Activated naive CD4-positive, alpha-beta T cell treated with anti-CD3 and anti-CD28 coated beads, Interleukin-2, amount 10 ng/mL, durations not matched to agents 7 days and 5 days (primary cell): ENCODE results near the gene MGARP.

Experiments used
- CTCF ChIA-PET: fragments of 350-600 bp; sonication (Branson Sonifier 250); formaldehyde crosslinking; loops from one replicate; lab custom pipeline; 2021; ENCODE audit warnings: antibody characterized with exemption; lab: Charles Lee
- DNase-seq: peaks from one replicate; pipeline ENCODE4 v3.0.0-alpha.2; 2020
- H3K27ac Mint-ChIP-seq: one replicate; pipeline ENCODE4 v1.8.0; 2021; ENCODE audit warnings: mild to moderate bottlenecking, moderate library complexity, mixed read lengths
- H3K27me3 Mint-ChIP-seq: one replicate; pipeline ENCODE4 v1.8.0; 2021; ENCODE audit warnings: mild to moderate bottlenecking, mixed read lengths
- H3K36me3 Mint-ChIP-seq: one replicate; pipeline ENCODE4 v1.8.0; 2021; ENCODE audit warnings: mixed read lengths
- H3K4me1 Mint-ChIP-seq: one replicate; pipeline ENCODE4 v1.8.0; 2021; ENCODE audit warnings: mixed read lengths
- H3K4me3 Mint-ChIP-seq: one replicate; pipeline ENCODE4 v1.8.0; 2021; ENCODE audit warnings: mild to moderate bottlenecking, moderate library complexity, mixed read lengths
- H3K9me3 Mint-ChIP-seq: one replicate; pipeline ENCODE4 v1.8.0; 2021; ENCODE audit warnings: mixed read lengths

MGARP gene

GRCh38 chr4:139245590-139245989 lies 34.4 kb downstream of the MGARP start:
- Mint-ChIP-seq H3K4me1 (no peaks in the 10 kb centered on the region), H3K36me3 (no peaks in the 10 kb centered on the region), H3K4me3 (no peak overlapping the region), H3K9me3 (no peaks in the 10 kb centered on the region), H3K27me3 (no peaks in the 10 kb centered on the region), H3K27ac (no peak overlapping the region)
- no peak for DNase-seq
- CTCF ChIA-PET = no interaction called here

GRCh38 chr4:139243448-139244365 lies 36.3 kb downstream of the MGARP start:
- CTCF ChIA-PET = no interaction called here
- Mint-ChIP-seq H3K36me3 (no peaks in the 10 kb centered on the region), H3K27ac (no peak overlapping the region), H3K4me3 (no peak overlapping the region), H3K27me3 (no peaks in the 10 kb centered on the region), H3K9me3 (no peaks in the 10 kb centered on the region), H3K4me1 (no peaks in the 10 kb centered on the region)
- no peak for DNase-seq

- Mint-ChIP-seq H3K4me1 (no peaks in the 10 kb centered on the region), H3K36me3 (no peaks in the 10 kb centered on the region), H3K4me3 (no peak overlapping the region), H3K27me3 (no peaks in the 10 kb centered on the region), H3K9me3 (no peaks in the 10 kb centered on the region), H3K27ac (no peak overlapping the region)
- no peak for DNase-seq
- CTCF ChIA-PET = no interaction called here
Observed at GRCh38 chr4:139242511-139243051, 37.4 kb downstream of the MGARP start.

- CTCF ChIA-PET = no interaction called here
- Mint-ChIP-seq H3K27me3 (no peaks in the 10 kb centered on the region), H3K36me3 (no peaks in the 10 kb centered on the region), H3K4me3 (no peak overlapping the region), H3K27ac (no peak overlapping the region), H3K4me1 (no peaks in the 10 kb centered on the region), H3K9me3 (no peaks in the 10 kb centered on the region)
- DNase-seq = no peak
Observed at GRCh38 chr4:139241784-139242151, 38.3 kb downstream of the MGARP start.

GRCh38 chr4:139241086-139241783 lies 38.8 kb downstream of the MGARP start:
- H3K9me3 Mint-ChIP-seq = no peaks in the 10 kb centered on the region
- CTCF ChIA-PET = no interaction called here
- H3K27ac Mint-ChIP-seq = no peak overlapping the region
- H3K36me3 Mint-ChIP-seq = no peaks in the 10 kb centered on the region
- no peaks in the 10 kb centered on the region for H3K4me1 Mint-ChIP-seq
- no peaks in the 10 kb centered on the region for H3K27me3 Mint-ChIP-seq
- H3K4me3 Mint-ChIP-seq = no peak overlapping the region
- DNase-seq = no peak

GRCh38 chr4:139239127-139239772 lies 40.8 kb downstream of the MGARP start:
- Mint-ChIP-seq H3K36me3 (no peaks in the 10 kb centered on the region), H3K9me3 (no peaks in the 10 kb centered on the region), H3K4me3 (no peak overlapping the region), H3K27me3 (no peaks in the 10 kb centered on the region), H3K27ac (no peak overlapping the region), H3K4me1 (no peaks in the 10 kb centered on the region)
- no peak for DNase-seq
- CTCF ChIA-PET = interaction anchor here (1.2 kb wide), 1 partner anchor 11 kb away, joined by 3 read pairs; no protein-coding TSS in a partner anchor

- Mint-ChIP-seq H3K9me3 (no peaks in the 10 kb centered on the region), H3K27ac (no peak overlapping the region), H3K4me1 (peaks cover 2% of the 10 kb centered on the region), H3K4me3 (no peak overlapping the region), H3K36me3 (no peaks in the 10 kb centered on the region), H3K27me3 (no peaks in the 10 kb centered on the region)
- no peak for DNase-seq
- CTCF ChIA-PET = interaction anchor here (5.0 kb wide), 1 partner anchor 62 kb away, joined by 18 read pairs; no protein-coding TSS in a partner anchor
Observed at GRCh38 chr4:139234253-139234652, 45.8 kb downstream of the MGARP start.

GRCh38 chr4:139229534-139230039 lies 50.4 kb downstream of the MGARP start:
- H3K27me3 Mint-ChIP-seq = no peaks in the 10 kb centered on the region
- DNase-seq = no peak
- CTCF ChIA-PET = interaction anchor here (1.7 to 2.0 kb wide), 2 partner anchors 40 to 62 kb away, joined by 4 to 5 read pairs; no protein-coding TSS in a partner anchor
- no peak overlapping the region for H3K4me3 Mint-ChIP-seq
- peaks cover 3% of the 10 kb centered on the region for H3K4me1 Mint-ChIP-seq
- H3K27ac Mint-ChIP-seq = no peak overlapping the region
- no peaks in the 10 kb centered on the region for H3K36me3 Mint-ChIP-seq
- H3K9me3 Mint-ChIP-seq = no peaks in the 10 kb centered on the region

GRCh38 chr4:139227729-139228404 lies 52.2 kb downstream of the MGARP start:
- peak; percentile 42 for DNase-seq
- Mint-ChIP-seq H3K36me3 (no peaks in the 10 kb centered on the region), H3K9me3 (no peaks in the 10 kb centered on the region), H3K27ac (no peak overlapping the region), H3K4me1 (peaks cover 11% of the 10 kb centered on the region), H3K4me3 (no peak overlapping the region), H3K27me3 (no peaks in the 10 kb centered on the region)
- CTCF ChIA-PET = interaction anchor here (0.6 to 2.0 kb wide), 16 partner anchors 9 to 197 kb away, joined by 3 to 6 read pairs (median 4); no protein-coding TSS in a partner anchor

- Mint-ChIP-seq H3K9me3 (no peaks in the 10 kb centered on the region), H3K36me3 (no peaks in the 10 kb centered on the region), H3K27ac (no peak overlapping the region), H3K27me3 (no peaks in the 10 kb centered on the region), H3K4me3 (no peak overlapping the region), H3K4me1 (peaks cover 18% of the 10 kb centered on the region)
- DNase-seq = no peak
- CTCF ChIA-PET = interaction anchor here (1.1 to 1.5 kb wide), 3 partner anchors 43 to 434 kb away, joined by 3 to 6 read pairs (median 3); no protein-coding TSS in a partner anchor
Observed at GRCh38 chr4:139223682-139224317, 56.2 kb downstream of the MGARP start.

GRCh38 chr4:139222215-139222614 lies 57.8 kb downstream of the MGARP start:
- Mint-ChIP-seq H3K4me3 (no peak overlapping the region), H3K36me3 (no peaks in the 10 kb centered on the region), H3K4me1 (peaks cover 17% of the 10 kb centered on the region), H3K27ac (no peak overlapping the region), H3K9me3 (no peaks in the 10 kb centered on the region), H3K27me3 (no peaks in the 10 kb centered on the region)
- DNase-seq = no peak
- CTCF ChIA-PET = no interaction called here

- DNase-seq = no peak
- no peaks in the 10 kb centered on the region for H3K36me3 Mint-ChIP-seq
- no peak overlapping the region for H3K27ac Mint-ChIP-seq
- peaks cover 17% of the 10 kb centered on the region for H3K4me1 Mint-ChIP-seq
- CTCF ChIA-PET = no interaction called here
- no peak overlapping the region for H3K4me3 Mint-ChIP-seq
- no peaks in the 10 kb centered on the region for H3K9me3 Mint-ChIP-seq
- no peaks in the 10 kb centered on the region for H3K27me3 Mint-ChIP-seq
Observed at GRCh38 chr4:139221687-139222086, 58.3 kb downstream of the MGARP start.

GRCh38 chr4:139219450-139220055 lies 60.5 kb downstream of the MGARP start:
- Mint-ChIP-seq H3K4me1 (peaks cover 17% of the 10 kb centered on the region), H3K27ac (no peak overlapping the region), H3K36me3 (no peaks in the 10 kb centered on the region), H3K4me3 (no peak overlapping the region), H3K9me3 (no peaks in the 10 kb centered on the region), H3K27me3 (no peaks in the 10 kb centered on the region)
- DNase-seq = no peak
- CTCF ChIA-PET = interaction anchor here (1.8 kb wide), 1 partner anchor 8 kb away, joined by 4 read pairs; no protein-coding TSS in a partner anchor
